HEK293 (cell line): Measurements from ENCODE around the gene STN1.

Experiments
- CTCF ChIP-seq: fragments of 450-650 bp; formaldehyde crosslinking; IDR thresholded peaks from 2 replicates; pipeline ENCODE4 v1.5.1; 2016; ENCODE audit warnings: missing biosample characterization, missing genetic modification characterization
- GLI4 ChIP-seq: fragments of 450-650 bp; formaldehyde crosslinking; IDR thresholded peaks from 2 replicates; pipeline ENCODE4 v1.5.1; 2016; ENCODE audit warnings: missing biosample characterization, missing genetic modification characterization
- HOXA7 ChIP-seq: sonication (generic); formaldehyde crosslinking; IDR thresholded peaks from 2 replicates; pipeline ENCODE4 v1.8.1; 2022; ENCODE audit warnings: missing genetic modification reagents, borderline replicate concordance
- MZF1 ChIP-seq: fragments of 450-650 bp; formaldehyde crosslinking; IDR thresholded peaks from 2 replicates; pipeline ENCODE4 v1.5.1; 2017; ENCODE audit warnings: missing biosample characterization, missing genetic modification characterization, borderline replicate concordance
- YY1 ChIP-seq: fragments of 450-650 bp; formaldehyde crosslinking; IDR thresholded peaks from 2 replicates; pipeline ENCODE4 v1.5.1; 2018; ENCODE audit warnings: missing biosample characterization, missing genetic modification characterization
- ZBTB7A ChIP-seq: fragments of 450-650 bp; formaldehyde crosslinking; IDR thresholded peaks from 2 replicates; pipeline ENCODE4 v1.5.1; 2016; ENCODE audit warnings: low read depth, missing biosample characterization, missing genetic modification characterization
- ZBTB8A ChIP-seq: fragments of 450-650 bp; formaldehyde crosslinking; IDR thresholded peaks from 2 replicates; pipeline ENCODE4 v1.5.1; 2016; ENCODE audit warnings: missing biosample characterization, missing genetic modification characterization
- ZEB2 ChIP-seq: fragments of 450-650 bp; formaldehyde crosslinking; IDR thresholded peaks from 2 replicates; pipeline ENCODE4 v1.5.1; 2016; ENCODE audit warnings: missing biosample characterization, missing genetic modification characterization
- ZFP41 ChIP-seq: fragments of 450-650 bp; formaldehyde crosslinking; IDR thresholded peaks from 2 replicates; pipeline ENCODE4 v1.5.1; 2016; ENCODE audit warnings: missing biosample characterization, missing genetic modification characterization, borderline replicate concordance
- ZNF747 ChIP-seq: fragments of 450-650 bp; formaldehyde crosslinking; IDR thresholded peaks from 2 replicates; pipeline ENCODE4 v1.5.1; 2016; ENCODE audit warnings: missing biosample characterization, missing genetic modification characterization
- ZNF791 ChIP-seq: fragments of 450-650 bp; formaldehyde crosslinking; IDR thresholded peaks from 2 replicates; pipeline ENCODE4 v1.5.1; 2016; ENCODE audit warnings: missing biosample characterization, missing genetic modification characterization
- TF ChIP-seq, protein P1 (sequence below): fragments of 450-650 bp; formaldehyde crosslinking; IDR thresholded peaks from 2 replicates; pipeline ENCODE4 v1.5.1; 2016; ENCODE audit warnings: missing biosample characterization, missing genetic modification characterization, borderline replicate concordance
- TF ChIP-seq, protein P2 (sequence below): sonication (generic); formaldehyde crosslinking; IDR thresholded peaks from 2 replicates; pipeline ENCODE4 v1.8.1; 2022; ENCODE audit warnings: mild to moderate bottlenecking, moderate library complexity, missing genetic modification reagents

DNA sequence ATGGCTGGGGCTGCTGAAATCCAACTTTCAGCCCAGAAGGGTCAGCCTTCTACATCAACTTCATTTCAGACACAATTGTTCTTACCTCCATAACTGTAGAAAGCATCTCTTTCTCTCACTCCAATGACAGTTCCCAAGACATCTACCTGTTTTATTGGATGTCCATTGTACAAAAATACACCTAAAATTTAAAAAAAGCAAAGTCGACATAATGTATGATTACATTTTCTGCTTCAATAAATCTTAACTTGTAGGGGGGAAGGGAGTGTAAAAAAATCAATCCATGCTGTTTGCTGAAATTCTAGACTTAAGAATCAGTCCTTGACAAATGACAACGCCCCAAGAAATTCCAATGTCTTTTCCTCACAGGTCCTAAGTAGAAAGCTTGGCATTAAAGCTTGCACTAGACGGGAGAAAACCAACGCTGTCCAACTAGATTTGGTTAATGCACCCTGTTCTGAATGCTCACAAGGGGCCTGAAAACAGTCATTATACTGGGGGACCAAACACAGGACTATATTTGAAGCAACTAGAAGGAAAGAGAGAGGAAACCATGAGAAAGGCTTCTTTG is 7.5 kb downstream of the STN1 start:
- TF ChIP-seq MZF1 (tag by site-specific recombination) = no peak
- TF ChIP-seq, protein P1, sequence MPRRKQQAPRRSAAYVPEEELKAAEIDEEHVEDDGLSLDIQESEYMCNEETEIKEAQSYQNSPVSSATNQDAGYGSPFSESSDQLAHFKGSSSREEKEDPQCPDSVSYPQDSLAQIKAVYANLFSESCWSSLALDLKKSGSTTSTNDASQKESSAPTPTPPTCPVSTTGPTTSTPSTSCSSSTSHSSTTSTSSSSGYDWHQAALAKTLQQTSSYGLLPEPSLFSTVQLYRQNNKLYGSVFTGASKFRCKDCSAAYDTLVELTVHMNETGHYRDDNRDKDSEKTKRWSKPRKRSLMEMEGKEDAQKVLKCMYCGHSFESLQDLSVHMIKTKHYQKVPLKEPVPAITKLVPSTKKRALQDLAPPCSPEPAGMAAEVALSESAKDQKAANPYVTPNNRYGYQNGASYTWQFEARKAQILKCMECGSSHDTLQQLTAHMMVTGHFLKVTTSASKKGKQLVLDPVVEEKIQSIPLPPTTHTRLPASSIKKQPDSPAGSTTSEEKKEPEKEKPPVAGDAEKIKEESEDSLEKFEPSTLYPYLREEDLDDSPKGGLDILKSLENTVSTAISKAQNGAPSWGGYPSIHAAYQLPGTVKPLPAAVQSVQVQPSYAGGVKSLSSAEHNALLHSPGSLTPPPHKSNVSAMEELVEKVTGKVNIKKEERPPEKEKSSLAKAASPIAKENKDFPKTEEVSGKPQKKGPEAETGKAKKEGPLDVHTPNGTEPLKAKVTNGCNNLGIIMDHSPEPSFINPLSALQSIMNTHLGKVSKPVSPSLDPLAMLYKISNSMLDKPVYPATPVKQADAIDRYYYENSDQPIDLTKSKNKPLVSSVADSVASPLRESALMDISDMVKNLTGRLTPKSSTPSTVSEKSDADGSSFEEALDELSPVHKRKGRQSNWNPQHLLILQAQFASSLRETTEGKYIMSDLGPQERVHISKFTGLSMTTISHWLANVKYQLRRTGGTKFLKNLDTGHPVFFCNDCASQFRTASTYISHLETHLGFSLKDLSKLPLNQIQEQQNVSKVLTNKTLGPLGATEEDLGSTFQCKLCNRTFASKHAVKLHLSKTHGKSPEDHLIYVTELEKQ (tag by site-specific recombination) = no peak
- TF ChIP-seq ZFP41 (tag by site-specific recombination) = no peak
- no peak for TF ChIP-seq ZBTB7A (tag by site-specific recombination)
- no peak for TF ChIP-seq CTCF
- TF ChIP-seq ZBTB8A = no peak
- no peak for TF ChIP-seq YY1 (tag by site-specific recombination)
- TF ChIP-seq, protein P2, sequence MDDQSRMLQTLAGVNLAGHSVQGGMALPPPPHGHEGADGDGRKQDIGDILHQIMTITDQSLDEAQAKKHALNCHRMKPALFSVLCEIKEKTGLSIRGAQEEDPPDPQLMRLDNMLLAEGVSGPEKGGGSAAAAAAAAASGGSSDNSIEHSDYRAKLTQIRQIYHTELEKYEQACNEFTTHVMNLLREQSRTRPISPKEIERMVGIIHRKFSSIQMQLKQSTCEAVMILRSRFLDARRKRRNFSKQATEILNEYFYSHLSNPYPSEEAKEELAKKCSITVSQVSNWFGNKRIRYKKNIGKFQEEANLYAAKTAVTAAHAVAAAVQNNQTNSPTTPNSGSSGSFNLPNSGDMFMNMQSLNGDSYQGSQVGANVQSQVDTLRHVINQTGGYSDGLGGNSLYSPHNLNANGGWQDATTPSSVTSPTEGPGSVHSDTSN = no peak
- TF ChIP-seq ZNF747 (tag by site-specific recombination) = no peak
- no peak for TF ChIP-seq HOXA7
- TF ChIP-seq GLI4 = no peak
- TF ChIP-seq ZNF791 (tag by site-specific recombination) = no peak
- no peak for TF ChIP-seq ZEB2 (tag by site-specific recombination)
